ENCODE data around the gene ALDH16A1. TPM values are rescaled to one million over a fixed set of nuclear protein-coding genes. Genes with fewer than 3 reads are reported as not detected.
A peak's percentile ranks its signal among the peaks of the same experiment; 100 is the strongest.

The ALDH16A1 gene
- total and polyA plus RNA-seq, 10 of the 15 experiments (the other 5 are each of a cell fraction or from before 2014, with no cell fraction given), result 1.7 to 49.3 (median 18.1) TPM

DNA sequence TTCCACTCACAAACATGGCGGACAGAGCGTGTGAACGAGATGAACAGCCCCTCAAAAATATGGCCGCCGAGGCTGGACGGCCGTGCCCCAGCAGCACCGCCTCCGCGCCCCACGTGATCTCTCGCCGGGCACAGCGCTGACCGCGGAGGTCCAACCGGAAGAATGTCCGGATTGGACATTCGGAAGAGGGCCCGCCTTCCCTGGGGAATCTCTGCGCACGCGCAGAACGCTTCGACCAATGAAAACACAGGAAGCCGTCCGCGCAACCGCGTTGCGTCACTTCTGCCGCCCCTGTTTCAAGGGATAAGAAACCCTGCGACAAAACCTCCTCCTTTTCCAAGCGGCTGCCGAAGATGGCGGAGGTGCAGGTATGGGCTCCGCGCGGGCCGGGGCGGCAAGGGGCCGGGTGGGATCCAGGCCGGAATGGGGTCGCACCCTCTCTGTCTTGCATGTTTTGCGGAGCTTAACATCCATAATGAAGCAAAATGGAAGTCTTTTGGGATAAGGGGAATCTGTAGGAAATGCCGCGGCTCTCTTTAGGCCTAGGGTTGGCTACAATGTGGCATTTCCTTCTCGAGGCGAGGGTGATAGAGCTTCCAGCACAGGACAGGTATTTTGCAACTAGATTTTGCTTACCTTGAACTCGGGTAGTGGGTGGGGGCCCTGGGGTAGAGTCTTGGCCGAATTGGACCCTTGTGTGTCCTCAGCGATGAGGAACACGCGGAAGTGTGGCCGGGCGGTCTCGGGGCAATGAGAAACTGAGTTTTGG is 34.4 kb downstream of the ALDH16A1 start, which contains the start of gene RPL13A (continued):
- TF ChIP-seq, protein P1, sequence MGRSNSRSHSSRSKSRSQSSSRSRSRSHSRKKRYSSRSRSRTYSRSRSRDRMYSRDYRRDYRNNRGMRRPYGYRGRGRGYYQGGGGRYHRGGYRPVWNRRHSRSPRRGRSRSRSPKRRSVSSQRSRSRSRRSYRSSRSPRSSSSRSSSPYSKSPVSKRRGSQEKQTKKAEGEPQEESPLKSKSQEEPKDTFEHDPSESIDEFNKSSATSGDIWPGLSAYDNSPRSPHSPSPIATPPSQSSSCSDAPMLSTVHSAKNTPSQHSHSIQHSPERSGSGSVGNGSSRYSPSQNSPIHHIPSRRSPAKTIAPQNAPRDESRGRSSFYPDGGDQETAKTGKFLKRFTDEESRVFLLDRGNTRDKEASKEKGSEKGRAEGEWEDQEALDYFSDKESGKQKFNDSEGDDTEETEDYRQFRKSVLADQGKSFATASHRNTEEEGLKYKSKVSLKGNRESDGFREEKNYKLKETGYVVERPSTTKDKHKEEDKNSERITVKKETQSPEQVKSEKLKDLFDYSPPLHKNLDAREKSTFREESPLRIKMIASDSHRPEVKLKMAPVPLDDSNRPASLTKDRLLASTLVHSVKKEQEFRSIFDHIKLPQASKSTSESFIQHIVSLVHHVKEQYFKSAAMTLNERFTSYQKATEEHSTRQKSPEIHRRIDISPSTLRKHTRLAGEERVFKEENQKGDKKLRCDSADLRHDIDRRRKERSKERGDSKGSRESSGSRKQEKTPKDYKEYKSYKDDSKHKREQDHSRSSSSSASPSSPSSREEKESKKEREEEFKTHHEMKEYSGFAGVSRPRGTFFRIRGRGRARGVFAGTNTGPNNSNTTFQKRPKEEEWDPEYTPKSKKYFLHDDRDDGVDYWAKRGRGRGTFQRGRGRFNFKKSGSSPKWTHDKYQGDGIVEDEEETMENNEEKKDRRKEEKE (IDR thresholded peaks at IDR 0.05), result no peak
- TF ChIP-seq NR2C2 (IDR thresholded peaks at IDR 0.05; ENCODE audit: borderline replicate concordance, control insufficient read depth, insufficient read length, low read depth), result no peak
- TF ChIP-seq, protein P2, sequence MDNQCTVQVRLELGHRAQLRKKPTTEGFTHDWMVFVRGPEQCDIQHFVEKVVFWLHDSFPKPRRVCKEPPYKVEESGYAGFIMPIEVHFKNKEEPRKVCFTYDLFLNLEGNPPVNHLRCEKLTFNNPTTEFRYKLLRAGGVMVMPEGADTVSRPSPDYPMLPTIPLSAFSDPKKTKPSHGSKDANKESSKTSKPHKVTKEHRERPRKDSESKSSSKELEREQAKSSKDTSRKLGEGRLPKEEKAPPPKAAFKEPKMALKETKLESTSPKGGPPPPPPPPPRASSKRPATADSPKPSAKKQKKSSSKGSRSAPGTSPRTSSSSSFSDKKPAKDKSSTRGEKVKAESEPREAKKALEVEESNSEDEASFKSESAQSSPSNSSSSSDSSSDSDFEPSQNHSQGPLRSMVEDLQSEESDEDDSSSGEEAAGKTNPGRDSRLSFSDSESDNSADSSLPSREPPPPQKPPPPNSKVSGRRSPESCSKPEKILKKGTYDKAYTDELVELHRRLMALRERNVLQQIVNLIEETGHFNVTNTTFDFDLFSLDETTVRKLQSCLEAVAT (IDR thresholded peaks at IDR 0.05), result peak; percentile 85
- TF ChIP-seq SMAD1 (IDR thresholded peaks at IDR 0.05; ENCODE audit: low read depth, partially characterized antibody), result peak; percentile 93
- TF ChIP-seq YY1 (IDR thresholded peaks at IDR 0.05; ENCODE audit: low read depth, low read length), result peak; percentile 97
- TF ChIP-seq POU2F2 (IDR thresholded peaks at IDR 0.05; ENCODE audit: borderline replicate concordance, low read depth, low read length), result peak; percentile 98
- TF ChIP-seq EED (IDR thresholded peaks at IDR 0.05; ENCODE audit: low read depth), result no peak
- peak; percentile 79 for TF ChIP-seq HCFC1 (IDR thresholded peaks at IDR 0.05; ENCODE audit: low read length)
- no peak for TF ChIP-seq STAT3 (IDR thresholded peaks at IDR 0.05; ENCODE audit: low read depth, low read length)
- TF ChIP-seq, protein P3, sequence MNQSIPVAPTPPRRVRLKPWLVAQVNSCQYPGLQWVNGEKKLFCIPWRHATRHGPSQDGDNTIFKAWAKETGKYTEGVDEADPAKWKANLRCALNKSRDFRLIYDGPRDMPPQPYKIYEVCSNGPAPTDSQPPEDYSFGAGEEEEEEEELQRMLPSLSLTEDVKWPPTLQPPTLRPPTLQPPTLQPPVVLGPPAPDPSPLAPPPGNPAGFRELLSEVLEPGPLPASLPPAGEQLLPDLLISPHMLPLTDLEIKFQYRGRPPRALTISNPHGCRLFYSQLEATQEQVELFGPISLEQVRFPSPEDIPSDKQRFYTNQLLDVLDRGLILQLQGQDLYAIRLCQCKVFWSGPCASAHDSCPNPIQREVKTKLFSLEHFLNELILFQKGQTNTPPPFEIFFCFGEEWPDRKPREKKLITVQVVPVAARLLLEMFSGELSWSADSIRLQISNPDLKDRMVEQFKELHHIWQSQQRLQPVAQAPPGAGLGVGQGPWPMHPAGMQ (IDR thresholded peaks at IDR 0.05; ENCODE audit: borderline replicate concordance), result no peak
- no peak for TF ChIP-seq RBBP5 (conservative IDR thresholded peaks at IDR 0.05)
- peak; percentile 86 for TF ChIP-seq HDGF (IDR thresholded peaks at IDR 0.05)
- TF ChIP-seq, protein P4, sequence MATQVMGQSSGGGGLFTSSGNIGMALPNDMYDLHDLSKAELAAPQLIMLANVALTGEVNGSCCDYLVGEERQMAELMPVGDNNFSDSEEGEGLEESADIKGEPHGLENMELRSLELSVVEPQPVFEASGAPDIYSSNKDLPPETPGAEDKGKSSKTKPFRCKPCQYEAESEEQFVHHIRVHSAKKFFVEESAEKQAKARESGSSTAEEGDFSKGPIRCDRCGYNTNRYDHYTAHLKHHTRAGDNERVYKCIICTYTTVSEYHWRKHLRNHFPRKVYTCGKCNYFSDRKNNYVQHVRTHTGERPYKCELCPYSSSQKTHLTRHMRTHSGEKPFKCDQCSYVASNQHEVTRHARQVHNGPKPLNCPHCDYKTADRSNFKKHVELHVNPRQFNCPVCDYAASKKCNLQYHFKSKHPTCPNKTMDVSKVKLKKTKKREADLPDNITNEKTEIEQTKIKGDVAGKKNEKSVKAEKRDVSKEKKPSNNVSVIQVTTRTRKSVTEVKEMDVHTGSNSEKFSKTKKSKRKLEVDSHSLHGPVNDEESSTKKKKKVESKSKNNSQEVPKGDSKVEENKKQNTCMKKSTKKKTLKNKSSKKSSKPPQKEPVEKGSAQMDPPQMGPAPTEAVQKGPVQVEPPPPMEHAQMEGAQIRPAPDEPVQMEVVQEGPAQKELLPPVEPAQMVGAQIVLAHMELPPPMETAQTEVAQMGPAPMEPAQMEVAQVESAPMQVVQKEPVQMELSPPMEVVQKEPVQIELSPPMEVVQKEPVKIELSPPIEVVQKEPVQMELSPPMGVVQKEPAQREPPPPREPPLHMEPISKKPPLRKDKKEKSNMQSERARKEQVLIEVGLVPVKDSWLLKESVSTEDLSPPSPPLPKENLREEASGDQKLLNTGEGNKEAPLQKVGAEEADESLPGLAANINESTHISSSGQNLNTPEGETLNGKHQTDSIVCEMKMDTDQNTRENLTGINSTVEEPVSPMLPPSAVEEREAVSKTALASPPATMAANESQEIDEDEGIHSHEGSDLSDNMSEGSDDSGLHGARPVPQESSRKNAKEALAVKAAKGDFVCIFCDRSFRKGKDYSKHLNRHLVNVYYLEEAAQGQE (IDR thresholded peaks at IDR 0.05; ENCODE audit: low read depth, low read length), result no peak
- TF ChIP-seq, protein P5, sequence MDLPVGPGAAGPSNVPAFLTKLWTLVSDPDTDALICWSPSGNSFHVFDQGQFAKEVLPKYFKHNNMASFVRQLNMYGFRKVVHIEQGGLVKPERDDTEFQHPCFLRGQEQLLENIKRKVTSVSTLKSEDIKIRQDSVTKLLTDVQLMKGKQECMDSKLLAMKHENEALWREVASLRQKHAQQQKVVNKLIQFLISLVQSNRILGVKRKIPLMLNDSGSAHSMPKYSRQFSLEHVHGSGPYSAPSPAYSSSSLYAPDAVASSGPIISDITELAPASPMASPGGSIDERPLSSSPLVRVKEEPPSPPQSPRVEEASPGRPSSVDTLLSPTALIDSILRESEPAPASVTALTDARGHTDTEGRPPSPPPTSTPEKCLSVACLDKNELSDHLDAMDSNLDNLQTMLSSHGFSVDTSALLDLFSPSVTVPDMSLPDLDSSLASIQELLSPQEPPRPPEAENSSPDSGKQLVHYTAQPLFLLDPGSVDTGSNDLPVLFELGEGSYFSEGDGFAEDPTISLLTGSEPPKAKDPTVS (IDR thresholded peaks at IDR 0.05; ENCODE audit: low read depth, low read length), result peak; percentile 44; the same call in 1 of the 2 replicates
- TF ChIP-seq NFYB (IDR thresholded peaks at IDR 0.05; ENCODE audit: insufficient read depth, low read depth, low read length), result peak; percentile 81; the same call in 1 of the 2 replicates
- peak; percentile 45; the same call in 1 of the 2 replicates for TF ChIP-seq RB1 (IDR thresholded peaks at IDR 0.05; ENCODE audit: borderline replicate concordance)
- peak; percentile 84 for TF ChIP-seq GABPA (IDR thresholded peaks at IDR 0.05; ENCODE audit: low read depth)
- TF ChIP-seq PML (IDR thresholded peaks at IDR 0.05; ENCODE audit: low read length), result peak; percentile 99

Measured in GM12878 (cell line).